ENCODE measurements around the gene USP44. TPM values are rescaled to one million over a fixed set of nuclear protein-coding genes. Genes with fewer than 3 reads are reported as not detected.
A peak's percentile ranks its signal among the peaks of the same experiment; 100 is the strongest.
"Not testable (repeated sequence)": the region's sequence is repeated elsewhere in the genome, so short reads cannot be mapped to it uniquely, and the experiment has no call there.

The USP44 gene
- total RNA-seq = 0.99 TPM

DNA sequence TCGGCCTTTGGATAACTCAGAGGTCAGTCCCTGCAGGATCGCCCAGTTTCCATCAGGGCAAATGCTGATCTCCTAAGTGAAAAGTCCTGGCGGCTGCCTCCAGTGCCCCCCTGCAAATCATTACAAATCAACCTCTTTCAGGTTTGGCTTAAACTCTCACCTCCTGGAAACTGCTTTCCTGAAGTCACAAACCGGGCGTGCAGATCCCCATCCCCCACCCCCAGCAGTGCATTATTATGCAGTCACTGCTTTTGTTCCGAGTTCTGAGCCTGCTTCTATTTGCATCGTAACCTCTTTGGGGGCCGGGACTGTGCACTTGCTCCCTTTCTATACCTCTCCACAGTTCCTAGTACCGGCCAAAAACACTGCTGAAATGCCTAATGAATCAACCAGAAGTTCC, at the start of gene USP44:
USP44 (minus strand) TSS at position 172 of the 400 bp plus-strand sequence. CDS start 17,220 bp downstream, outside the sequence.
- DNase-seq = no peak

DNA sequence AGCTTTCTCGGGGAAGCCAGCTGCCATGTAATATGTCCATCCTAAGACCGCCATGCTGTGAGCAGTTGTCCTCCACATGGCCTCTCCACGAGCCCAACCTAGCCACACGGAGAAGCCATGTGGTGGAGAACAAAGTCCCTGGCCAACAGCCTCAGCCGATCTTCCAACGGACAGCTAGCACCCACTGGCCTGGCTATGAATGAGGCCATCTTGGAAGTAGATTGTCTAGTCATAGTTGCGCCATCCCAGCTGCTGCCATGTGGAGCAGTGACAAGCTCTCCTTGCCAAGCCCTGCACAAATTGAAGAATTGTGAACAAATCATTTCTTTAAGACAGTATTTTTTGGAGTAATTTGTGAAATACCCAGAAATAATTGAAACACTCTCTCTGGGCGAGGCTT, 49.3 kb upstream of the USP44 start:
- DNase-seq = no peak

DNA sequence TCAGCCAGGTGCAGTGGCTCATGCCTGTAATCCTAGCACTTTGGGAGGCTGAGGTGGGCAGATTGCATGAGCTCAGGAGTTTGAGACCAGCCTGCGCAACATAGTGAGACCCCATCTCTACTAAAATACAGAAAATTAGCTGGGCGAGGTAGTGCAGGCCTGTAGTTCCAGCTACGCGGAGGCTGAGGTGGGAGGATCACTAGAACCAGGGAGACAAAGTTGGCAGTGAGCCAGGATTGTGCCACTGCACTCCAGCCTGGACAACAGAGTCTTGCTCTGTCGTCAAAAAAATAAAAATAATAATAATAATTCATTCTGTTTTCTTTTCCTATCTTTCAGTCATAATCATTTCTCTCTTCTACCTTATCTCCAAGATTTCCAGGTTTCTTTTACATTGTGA, 48.6 kb upstream of the USP44 start:
- no peak for DNase-seq

DNA sequence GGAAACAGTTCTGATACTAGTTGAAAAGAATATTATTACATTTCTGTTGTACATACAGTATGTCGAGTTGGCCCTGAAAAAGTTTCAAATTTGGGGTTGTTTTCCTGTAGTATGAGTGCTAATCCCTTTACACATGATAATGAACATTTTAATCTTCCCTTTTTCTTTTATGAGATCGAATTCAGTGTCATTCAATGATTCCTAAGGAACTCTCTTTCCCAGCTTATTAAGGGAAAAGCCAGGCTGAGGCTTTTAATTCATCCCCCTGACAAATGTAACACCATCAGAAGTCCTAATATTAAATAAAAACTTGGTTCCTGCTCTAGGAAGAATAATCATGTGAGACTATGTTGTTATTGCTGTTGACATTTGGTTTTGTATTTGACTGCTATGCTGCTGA, 42.9 kb upstream of the USP44 start:
- no peak for DNase-seq

DNA sequence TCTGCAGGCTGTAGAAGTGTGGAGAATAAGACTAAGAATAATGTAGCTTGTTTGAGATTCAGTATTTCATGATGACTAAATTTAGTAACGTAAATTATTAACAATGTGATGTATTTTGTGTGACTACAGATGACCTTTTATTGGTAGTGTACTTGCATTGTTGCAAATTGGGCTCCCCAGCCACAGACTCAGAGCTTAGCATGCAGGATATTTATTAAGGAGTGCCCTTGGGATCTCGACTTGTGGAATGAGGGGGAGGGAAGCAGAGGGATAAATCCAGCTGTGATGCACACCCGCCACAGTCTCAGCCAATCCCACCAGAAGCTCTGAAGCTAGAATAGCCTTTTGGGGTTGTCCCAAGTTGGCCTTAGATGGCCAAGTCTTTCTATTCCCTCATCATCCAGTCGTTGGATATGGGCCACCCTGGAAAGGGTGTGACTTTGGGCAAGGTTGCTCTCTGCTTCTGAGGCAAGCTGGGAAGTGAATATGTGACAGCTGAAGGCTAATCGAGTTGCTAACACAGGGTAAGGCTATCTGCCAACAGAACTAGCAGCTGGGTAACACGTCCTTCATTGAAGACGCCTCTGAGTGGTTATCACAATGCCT, 42.1 kb upstream of the USP44 start:
- DNase-seq = peak; percentile 74

DNA sequence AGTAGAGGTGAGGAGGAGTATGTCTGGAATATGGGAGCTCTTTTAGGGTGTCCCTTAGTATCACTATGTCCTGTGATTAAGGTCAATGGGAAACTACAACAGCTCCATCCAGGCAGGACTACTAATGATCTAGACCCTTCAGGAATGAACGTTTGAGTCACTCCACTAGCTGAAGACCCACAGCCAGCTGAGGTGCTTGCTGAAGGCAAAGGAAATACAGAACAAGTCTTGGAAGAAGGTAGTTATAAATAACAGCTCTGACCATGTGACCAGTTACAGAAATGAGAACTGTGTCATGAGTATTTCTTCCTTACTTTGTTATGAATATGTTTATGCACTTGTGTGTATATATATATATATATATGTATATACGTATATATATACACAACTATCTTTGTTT, 40.5 kb upstream of the USP44 start:
- DNase-seq = no peak

DNA sequence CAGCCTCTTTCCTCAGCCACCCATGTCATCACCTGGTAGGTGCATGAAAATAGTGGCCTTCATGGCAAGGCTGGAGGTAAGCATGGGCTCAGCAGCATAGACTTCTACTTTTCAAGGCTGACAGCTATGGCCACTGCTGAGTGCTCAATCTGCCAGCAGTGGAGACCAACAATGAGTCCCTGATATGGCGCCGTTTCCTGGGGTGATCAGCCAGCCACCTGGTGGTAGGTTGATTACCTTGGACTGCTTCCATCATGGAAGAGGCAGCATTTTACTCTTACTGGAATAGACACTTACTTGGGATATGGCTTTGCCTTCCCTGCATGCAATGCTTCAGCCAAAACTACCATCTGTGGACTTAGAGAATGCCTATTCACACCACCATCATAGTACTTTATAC, 39.5 kb upstream of the USP44 start:
- no peak for DNase-seq

DNA sequence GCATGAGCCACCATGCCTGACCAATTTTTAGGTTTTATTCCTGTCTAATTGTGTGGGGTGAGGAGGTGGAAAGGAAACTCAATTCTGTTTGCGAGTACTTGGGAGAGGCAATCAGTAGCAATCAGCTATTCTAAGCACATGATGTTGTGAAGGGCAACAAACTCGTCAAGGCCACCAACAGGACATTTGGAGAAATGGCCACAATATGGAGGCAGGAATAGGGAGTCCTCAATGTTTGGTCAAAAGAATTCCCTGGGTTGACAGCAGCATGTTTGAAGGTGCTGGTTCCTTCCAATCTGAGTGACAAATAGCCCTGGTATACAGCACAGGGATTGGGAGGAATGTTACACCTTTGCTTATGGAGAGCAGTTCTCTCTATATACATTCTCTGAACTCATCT, 32.7 kb upstream of the USP44 start:
- no peak for DNase-seq

DNA sequence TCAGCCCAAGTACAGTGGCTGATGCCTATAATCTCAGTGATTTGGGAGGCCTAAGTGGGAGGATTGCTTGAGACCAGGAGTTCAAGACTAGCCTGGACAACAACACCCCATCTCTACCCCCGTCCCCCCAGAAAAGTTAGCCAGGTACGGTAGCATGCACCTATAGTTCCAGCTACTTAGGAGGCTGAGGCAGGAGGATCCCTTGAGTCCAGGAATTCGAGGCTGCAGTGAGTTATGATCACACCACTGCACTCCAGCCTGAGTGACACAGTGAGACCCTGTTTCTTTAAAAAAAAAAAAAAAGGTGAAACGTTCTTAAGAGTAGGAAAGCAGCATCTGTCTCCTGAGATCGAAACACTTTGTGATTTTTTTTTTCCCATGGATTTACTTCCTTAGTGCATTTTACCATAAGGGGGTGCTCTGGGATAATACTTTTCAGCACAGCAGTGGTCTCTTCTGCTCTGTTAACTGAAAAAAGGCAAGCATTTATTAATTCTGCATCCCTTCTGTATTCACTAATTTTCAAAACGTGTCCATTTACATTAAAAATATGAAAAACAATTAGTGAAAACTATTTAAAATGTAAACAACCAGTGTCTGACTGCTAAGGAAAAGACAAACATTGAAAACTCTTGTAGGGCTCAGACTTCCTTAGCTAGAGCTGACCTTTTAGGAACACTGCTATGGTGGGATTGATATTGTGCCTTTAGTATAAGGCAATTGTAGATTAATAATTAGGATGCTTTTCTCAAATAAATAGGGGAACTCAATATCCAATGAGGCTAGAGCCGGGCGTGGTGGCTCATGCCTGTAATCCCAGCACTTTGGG, 31.2 kb upstream of the USP44 start:
- DNase-seq = peak; percentile 69

DNA sequence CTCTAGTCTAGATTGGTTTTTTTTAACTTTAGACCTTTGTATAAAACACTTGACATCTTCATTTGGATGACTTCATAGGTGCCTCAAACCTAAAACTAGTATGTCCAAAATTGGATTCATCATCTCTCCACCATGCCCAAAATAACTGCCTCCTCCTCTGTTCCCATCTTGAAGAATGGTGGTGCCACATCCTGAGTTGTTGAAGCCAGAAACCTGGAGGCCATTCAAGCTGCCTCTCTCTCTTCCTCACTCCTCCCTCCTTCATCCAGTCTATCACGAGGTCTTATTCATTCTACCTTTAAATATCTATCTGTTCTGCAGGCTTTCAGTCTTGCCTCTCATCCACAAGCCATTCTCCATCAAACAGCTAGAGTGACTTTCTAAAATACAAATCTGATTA, 26.5 kb upstream of the USP44 start:
- DNase-seq = no peak

DNA sequence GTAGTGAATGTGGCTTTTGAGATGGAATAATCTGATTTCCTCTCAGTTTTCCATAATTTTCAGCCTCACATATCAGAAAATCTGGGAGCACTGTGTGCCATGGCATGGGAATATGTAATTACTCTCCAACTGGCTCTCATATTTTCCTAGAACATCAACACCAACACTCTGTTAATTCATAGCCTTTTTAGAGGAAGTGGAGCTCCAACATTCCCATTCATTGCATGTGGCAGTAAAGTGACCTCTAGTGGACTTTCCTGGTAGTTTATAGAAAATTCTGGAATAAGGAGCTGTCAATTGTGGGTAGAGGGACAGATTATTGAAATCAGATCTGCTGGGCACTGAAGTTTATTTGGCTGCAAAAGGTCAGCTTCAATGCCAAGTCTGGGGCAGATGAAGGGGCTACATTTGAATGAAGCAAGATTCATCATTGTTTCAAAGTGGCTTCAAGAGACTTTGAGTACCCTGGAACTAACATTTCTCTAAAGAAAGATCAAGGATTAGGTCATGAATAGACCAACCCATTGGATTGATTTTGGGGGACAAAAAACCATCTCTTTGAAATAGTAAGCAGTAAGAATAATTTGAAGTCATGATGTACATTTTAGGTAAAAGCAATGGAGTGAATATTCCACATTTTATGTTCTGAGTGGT, 23.6 kb upstream of the USP44 start:
- DNase-seq = no peak

DNA sequence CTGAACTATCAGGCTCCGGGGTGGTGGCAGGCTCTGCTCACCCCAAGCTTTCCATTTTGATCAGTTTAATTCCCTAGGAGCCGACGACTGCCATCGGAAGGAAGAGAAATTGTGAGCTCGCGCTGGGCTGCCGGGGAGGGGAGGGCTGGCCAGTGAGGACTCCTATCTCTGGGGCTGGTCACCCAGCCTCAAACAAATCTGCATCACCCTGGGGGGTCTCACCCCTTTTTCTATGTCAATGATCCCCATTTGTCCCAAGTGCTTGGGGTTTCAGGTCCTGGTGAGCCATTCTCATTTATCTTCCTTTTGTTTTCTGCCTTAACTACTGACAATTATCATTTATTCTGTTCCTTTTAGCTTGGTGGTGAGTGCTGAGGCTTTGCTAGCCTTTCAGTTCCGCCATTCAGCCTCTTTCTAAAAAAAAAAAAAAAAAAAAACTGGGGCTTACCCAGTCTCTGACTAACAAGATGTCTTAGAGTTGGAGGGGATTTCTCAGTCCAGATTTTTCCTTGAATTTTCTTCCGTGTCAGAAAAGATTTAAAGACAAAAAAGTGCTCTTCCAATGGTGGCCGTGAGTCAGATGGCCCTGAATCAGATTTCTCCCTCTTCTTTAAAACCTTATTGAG, 22.8 kb upstream of the USP44 start:
- DNase-seq = no peak

DNA sequence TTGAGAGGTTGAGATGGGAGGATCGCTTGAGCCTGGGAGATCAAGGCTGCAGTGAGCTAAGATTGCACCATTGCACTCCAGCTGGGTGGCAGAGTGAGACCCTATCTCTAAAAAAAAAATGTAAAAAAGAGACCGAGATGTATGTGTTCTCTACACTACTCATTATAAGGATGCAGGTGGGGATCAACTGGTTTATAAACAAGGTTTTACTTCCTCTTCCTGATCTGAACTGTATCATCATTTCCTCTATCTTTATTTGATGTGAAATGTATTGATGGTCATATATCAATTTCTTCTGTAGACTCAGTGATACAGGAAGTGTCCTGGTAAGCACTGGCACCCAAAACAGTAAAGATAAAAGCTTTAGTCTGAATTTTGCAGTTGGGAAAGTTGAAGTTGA, 20.1 kb upstream of the USP44 start:
- no peak for DNase-seq

DNA sequence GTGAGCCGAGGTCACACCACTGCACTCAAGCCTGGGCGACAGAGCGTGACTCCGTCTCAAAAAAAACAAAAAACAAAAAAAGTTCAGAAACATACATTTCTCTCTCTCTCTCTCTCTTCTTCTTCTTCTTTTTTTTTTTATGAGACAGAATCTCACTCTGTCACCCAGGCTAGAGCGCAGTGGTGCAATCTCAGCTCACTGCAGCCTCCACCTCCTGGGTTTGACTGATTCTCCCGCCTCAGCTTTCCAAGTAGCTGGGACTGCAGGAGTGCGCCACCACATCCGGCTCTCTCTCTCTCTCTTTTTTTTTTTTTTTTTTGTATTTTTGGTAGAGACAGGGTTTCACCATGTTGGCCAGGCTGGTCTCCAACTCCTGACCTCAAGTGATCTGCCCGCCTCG, 16.8 kb upstream of the USP44 start:
- DNase-seq = not testable (repeated sequence)

DNA sequence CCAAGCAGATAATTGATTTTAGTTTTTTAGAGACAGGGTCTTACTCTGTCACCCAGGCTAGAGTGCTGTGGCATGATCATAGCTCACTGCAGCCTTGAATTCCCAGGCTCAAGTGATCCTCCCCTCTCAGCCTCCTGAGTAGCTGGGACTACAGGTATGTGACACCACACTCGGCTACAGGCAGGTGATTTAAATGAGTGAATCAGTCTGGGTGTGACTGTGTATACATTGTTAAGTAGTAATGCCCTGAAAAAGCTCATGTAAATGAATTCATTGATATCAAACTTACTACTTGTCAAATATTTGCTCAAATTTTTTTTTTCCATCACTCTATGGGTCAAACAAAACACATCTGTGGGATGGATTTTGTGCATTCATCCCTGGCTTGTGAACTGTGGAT, 6.3 kb upstream of the USP44 start:
- DNase-seq = no peak

DNA sequence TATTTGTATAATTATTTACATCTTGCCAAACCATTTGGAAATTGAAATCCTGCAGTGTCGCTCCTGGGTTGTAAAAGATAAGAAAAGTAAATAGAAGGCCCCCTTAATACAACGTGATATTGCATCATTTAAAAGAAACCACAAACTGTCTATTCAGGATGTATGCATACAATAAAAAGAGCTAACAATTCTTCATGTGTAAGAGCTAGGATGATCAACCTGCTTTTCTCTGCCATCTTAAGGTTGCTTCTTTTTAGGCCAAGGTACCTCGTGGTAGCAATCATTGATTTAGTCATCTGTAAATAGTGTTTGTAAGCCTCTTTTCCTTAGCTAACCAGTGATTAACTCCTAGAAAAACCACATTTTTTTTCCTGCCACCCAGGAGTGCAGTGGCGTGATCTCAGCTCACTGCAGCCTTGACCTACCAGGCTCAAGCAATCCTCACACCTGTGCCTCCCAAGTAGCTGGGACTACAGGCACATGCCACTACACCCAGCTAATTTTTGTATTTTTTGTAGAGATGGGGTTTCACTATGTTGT, 3.3 kb upstream of the USP44 start:
- DNase-seq = no peak

DNA sequence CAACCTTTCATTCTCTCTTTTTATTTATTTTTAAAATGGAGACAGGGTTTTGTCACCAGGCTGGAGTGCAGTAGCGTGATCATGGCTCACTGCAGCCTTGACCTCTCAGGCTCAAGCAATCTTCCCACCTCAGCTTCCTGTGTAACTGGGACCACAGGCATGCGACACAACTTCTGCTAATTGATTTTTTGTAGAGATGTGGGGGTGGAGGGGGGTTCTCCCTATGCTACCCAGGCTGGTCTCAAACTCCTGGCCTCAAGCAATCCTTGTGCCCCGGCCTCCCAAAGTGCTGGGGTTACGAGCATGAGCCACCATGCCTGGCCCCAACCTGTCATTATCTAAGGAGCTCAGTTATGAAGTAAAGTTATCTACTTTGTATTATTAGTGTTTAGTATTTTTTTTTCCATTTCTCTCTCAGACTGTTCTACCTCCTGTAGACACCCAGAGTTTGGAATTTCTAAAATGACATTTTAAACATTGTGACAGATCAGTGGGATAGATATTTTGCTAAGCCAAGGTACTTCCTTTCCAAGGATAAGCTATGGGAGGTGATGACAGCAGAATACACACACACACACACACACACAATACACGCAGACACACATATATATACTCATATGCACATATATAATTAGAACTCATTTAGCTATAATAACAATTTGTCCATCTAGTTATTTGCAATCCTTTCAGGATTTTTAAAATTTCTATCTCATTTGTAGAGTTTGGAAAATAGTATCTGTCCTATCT, 2.1 kb upstream of the USP44 start:
- DNase-seq = no peak

DNA sequence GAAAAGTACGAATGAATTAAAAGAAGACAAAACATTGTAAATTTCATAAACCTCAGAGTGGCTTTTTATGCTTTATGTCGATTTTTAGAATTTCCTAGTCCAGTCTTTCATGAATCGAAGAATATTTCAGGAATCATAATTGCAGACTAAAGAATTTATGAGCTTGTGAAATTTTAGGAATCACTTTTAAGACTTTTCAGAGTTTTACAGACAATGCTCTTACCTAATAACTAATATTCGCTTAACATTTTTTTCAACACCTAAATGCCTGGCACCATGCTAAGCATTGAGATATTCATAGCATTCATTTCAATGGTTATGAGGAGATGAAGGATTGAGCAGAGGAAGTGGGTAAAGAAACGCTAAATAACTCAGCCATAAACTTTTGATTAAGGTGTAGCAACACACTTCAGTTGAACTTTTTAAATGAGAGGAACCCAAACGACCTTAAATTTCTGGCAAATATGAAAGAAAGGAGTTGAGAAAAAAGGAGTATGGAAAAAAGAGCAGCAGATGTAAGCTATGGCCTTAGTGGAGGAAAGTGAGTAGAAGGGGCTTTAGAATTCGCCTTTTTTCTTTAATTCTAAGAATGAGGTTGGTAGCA, 739 bp upstream of the USP44 start:
- no peak for DNase-seq

DNA sequence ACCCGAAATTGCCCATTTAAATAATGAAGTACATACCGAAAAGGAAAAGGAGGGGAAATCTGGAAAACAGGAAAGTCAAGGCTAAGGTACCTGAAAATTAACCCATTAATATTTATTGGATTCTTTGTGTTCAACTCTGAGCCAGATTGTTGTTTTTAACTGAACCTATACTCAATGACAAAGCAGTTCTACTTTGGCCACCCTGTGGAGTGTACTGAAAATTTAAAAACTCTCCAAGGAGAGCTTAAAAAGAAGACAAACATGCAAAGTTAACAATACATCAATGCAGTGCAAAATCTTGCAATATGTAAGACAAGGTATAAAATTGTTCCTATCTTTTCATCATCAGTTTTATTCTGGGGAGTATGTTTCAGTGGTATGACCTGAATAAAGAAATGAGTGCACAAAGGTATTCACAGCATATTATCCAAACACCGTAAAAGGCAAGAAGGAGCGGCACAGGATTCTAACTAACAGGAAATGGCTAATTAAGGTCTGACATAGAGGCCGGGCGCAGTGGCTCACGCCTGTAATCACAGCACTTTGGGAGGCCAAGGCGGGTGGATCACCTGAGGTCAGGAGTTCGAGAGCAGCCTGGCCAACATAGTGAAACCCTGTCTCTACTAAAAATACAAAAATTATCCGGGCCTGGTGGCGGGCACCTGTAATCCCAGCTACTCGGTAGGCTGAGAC, 1.7 kb downstream of the USP44 start:
- no peak for DNase-seq

DNA sequence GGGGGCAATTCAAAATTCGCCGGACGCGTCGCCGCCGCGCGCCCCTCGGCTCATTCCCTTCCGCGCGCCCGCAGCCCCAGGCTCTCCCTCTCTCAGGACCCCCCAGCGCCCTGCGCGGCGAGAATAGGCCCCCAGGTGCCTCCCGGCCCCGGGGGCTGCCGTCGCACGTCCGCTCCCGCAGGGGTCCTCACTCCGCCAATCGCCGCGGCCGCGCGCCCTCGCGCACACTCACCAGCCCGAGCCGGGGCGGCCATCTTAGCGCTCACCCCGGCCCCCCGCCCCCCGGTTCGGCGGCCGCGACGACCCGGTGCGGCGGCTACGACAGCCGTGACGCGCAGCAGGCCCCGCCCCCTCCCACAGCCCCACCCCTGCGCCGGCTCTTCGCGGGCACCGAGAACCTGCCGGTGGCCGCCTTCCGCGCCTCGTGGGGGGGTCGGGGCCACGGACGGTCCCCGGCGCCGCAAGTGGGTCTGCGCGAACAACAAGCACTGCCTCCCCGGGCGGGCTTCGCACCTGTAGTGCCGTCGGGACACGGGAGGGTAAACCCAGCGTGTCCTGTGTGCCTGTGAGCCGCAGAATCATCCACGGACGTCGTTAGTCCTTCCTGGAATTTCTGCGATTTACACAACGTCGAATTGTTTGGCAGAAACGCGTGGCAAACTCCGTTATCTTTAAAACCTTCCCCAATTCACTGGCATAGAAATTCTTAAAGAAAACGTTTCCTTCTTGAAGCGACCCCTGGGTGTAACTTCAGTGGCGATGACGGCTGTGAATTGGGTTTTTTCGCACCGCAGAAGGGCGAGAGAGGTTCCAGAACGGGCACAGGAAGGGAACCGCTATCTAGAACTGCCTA, 2.5 kb downstream of the USP44 start:
- DNase-seq = no peak

Data from skin of body (tissue), 2 donors.